LNCAP (cell line): Measurements from ENCODE around the gene RIPK4.

Source experiments
- CTCF ChIP-seq: fragments of 450-650 bp; IDR thresholded peaks from 2 replicates; pipeline ENCODE4 v1.5.1; 2017; ENCODE audit warnings: mild to moderate bottlenecking

Gene RIPK4

GRCh38 chr21:41765420-41765821 is 1.4 kb downstream of the RIPK4 start:
- TF ChIP-seq CTCF, result no peak

DNA sequence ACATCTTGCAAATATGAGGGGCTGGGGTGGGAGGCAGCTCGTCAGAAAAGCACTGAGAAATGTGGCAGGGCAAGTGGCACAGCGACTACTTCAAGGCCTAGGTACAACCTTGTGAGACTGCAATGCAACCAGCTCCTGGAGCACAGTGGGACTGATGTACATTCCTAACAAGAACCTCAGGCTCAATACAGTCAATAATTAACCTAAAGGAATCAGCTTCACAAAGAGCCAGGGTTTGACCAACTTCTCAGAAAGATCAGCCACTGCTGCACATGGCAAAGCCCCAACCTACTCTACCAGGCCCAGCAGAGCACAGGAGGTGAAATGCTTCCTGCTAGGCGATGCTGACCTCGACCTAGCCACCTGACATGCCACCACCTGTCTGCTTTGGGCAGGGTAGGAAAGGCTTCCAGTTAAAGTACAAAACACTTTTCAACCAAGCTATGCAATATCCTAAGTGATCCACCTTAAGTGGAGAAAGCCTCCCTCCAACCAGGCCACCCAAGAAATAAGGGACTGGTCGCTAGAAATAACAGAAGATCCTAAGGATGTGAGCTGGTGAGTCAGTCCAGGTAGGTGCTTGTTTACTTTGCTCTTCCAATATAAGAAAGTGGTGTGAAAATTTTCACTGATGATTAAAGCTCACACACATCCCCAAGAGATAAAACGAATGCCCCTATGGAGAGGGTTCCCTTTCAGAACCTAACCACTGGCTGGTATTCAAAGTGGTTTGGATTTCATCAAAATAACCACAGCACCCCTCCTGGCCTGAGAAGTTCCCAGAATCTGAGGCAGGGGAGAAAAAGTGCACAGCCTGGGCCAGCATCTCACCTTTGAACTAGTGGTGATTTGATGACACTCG is 2.1 kb downstream of the RIPK4 start:
- TF ChIP-seq CTCF, result no peak

GRCh38 chr21:41763996-41764395 is 2.9 kb downstream of the RIPK4 start:
- TF ChIP-seq CTCF, result no peak

- TF ChIP-seq CTCF, result no peak
These were observed 3.4 kb downstream of the RIPK4 start for GRCh38 chr21:41763398-41763931.

GRCh38 chr21:41762753-41763152 is 4.1 kb downstream of the RIPK4 start:
- TF ChIP-seq CTCF, result no peak

- no peak for TF ChIP-seq CTCF
These were observed 4.8 kb downstream of the RIPK4 start for GRCh38 chr21:41761934-41762635.

GRCh38 chr21:41761211-41761933 is 5.5 kb downstream of the RIPK4 start:
- TF ChIP-seq CTCF, result no peak
